ENCODE data around the gene BYSL.
"Not testable (repeated sequence)": the region's sequence is repeated elsewhere in the genome, so short reads cannot be mapped to it uniquely, and the experiment has no call there.

BYSL gene

GRCh38 chr6:41942067-41942851, 21.0 kb downstream of the BYSL start:
- no peak for DNase-seq

GRCh38 chr6:41942882-41943281, 21.6 kb downstream of the BYSL start:
- not testable (repeated sequence) for DNase-seq

- no peak for DNase-seq
These were observed 22.2 kb downstream of the BYSL start for GRCh38 chr6:41943456-41943855.

- DNase-seq = no peak
These were observed 26.4 kb downstream of the BYSL start for GRCh38 chr6:41947581-41948220.

GRCh38 chr6:41954668-41955067, 33.4 kb downstream of the BYSL start:
- DNase-seq = no peak

GRCh38 chr6:41955412-41955811, 34.1 kb downstream of the BYSL start:
- no peak for DNase-seq

GRCh38 chr6:41957117-41957516, 35.8 kb downstream of the BYSL start:
- DNase-seq = no peak

- no peak for DNase-seq
These were observed 36.9 kb downstream of the BYSL start for GRCh38 chr6:41958022-41958856.

- no peak for DNase-seq
These were observed 38.7 kb downstream of the BYSL start for GRCh38 chr6:41960028-41960427.

GRCh38 chr6:41963371-41963770, 42.1 kb downstream of the BYSL start:
- no peak for DNase-seq

GRCh38 chr6:41964201-41964887, 43.0 kb downstream of the BYSL start:
- DNase-seq = no peak

- DNase-seq = no peak
These were observed 44.3 kb downstream of the BYSL start for GRCh38 chr6:41965429-41966213.

- no peak for DNase-seq
These were observed 45.1 kb downstream of the BYSL start for GRCh38 chr6:41966214-41966920.

GRCh38 chr6:41966961-41967311, 45.6 kb downstream of the BYSL start:
- DNase-seq = no peak

- no peak for DNase-seq
These were observed 46.3 kb downstream of the BYSL start for GRCh38 chr6:41967312-41968287.

GRCh38 chr6:41970436-41970846, 49.1 kb downstream of the BYSL start:
- DNase-seq = no peak

GRCh38 chr6:41972826-41973225, 51.5 kb downstream of the BYSL start:
- no peak for DNase-seq

- DNase-seq = no peak
These were observed 53.1 kb downstream of the BYSL start for GRCh38 chr6:41974281-41974825.

GRCh38 chr6:41975276-41975675, 54.0 kb downstream of the BYSL start:
- DNase-seq = no peak
